MCF 10A (cell line): ENCODE data around the gene CACNA1C. TPM values are rescaled to one million over a fixed set of nuclear protein-coding genes. Genes with fewer than 3 reads are reported as not detected.

Experiments
- BruUV-seq: library from RNA; stranded (reverse); fragments of 400-500 nt; replicated peaks from 2 replicates; lab custom pipeline; 2021; lab: Mats Ljungman, UMichigan
- CTCF ChIA-PET: fragments of 300-600 bp; sonication (Branson Sonifier 250); formaldehyde crosslinking; extraction: SDS; loops from one replicate; lab custom pipeline; 2021; ENCODE audit warnings: antibody characterized with exemption, inconsistent platforms; lab: Yijun Ruan, JAX
- POLR2A ChIA-PET: fragments of 300-600, 350-650 bp; sonication (Branson Sonifier 250); formaldehyde crosslinking; extraction: SDS; loops from one replicate; lab custom pipeline; 2020; ENCODE audit warnings: antibody characterized with exemption, inconsistent platforms; lab: Yijun Ruan, JAX
- DNase-seq: peaks from one replicate; pipeline ENCODE4 v3.0.0-alpha.2; 2018; ENCODE audit not compliant: unreplicated experiment
- H3K27ac Mint-ChIP-seq: one replicate; pipeline ENCODE4 v1.8.0; 2022; ENCODE audit warnings: mild to moderate bottlenecking, low read depth, mixed read lengths; ENCODE audit not compliant: unreplicated experiment
- H3K27me3 Mint-ChIP-seq: one replicate; pipeline ENCODE4 v1.8.0; 2022; ENCODE audit warnings: mixed read lengths; ENCODE audit not compliant: insufficient read depth, unreplicated experiment
- H3K36me3 Mint-ChIP-seq: one replicate; pipeline ENCODE4 v1.8.0; 2022; ENCODE audit warnings: mild to moderate bottlenecking, moderate library complexity, mixed read lengths; ENCODE audit not compliant: insufficient read depth, unreplicated experiment
- H3K4me1 Mint-ChIP-seq: one replicate; pipeline ENCODE4 v1.8.0; 2022; ENCODE audit warnings: mixed read lengths; ENCODE audit not compliant: insufficient read depth, unreplicated experiment
- H3K4me3 Mint-ChIP-seq: one replicate; pipeline ENCODE4 v1.8.0; 2022; ENCODE audit warnings: mild to moderate bottlenecking, moderate library complexity, mixed read lengths; ENCODE audit not compliant: unreplicated experiment
- H3K9me3 Mint-ChIP-seq: one replicate; pipeline ENCODE4 v1.8.0; 2022; ENCODE audit warnings: mixed read lengths; ENCODE audit not compliant: unreplicated experiment
- intact Hi-C: fragments of 100-400 bp; cut with micrococcal nuclease; formaldehyde crosslinking; loops from 2 replicates; pipeline ENCODE4 v1.14.1; 2022
- total RNA-seq: library from RNA; stranded (reverse); gene quantifications from 2 replicates; pipeline ENCODE4 v1.2.3, GENCODE V29; 2022
- TF ChIP-seq, protein P1 (sequence below): fragments of 200-600 bp; IDR thresholded peaks from one replicate; pipeline ENCODE4 v1.8.0; 2022; ENCODE audit warnings: antibody characterized with exemption, mild to moderate bottlenecking; ENCODE audit not compliant: unreplicated experiment

CACNA1C gene
- total RNA-seq, 1 experiment from 2014 or later: not detected

- no peaks in the 10 kb centered on the region for H3K27me3 Mint-ChIP-seq
- H3K36me3 Mint-ChIP-seq: no peaks in the 10 kb centered on the region
- H3K4me1 Mint-ChIP-seq: peaks cover 5% of the 10 kb centered on the region
- POLR2A ChIA-PET: interaction anchor here (0.6 kb wide), 1 partner anchor 605 kb away, joined by 3 read pairs; no protein-coding TSS in a partner anchor
- H3K4me3 Mint-ChIP-seq: no peak overlapping the region
- intact Hi-C loops: no loop called here
- TF ChIP-seq, protein P1, sequence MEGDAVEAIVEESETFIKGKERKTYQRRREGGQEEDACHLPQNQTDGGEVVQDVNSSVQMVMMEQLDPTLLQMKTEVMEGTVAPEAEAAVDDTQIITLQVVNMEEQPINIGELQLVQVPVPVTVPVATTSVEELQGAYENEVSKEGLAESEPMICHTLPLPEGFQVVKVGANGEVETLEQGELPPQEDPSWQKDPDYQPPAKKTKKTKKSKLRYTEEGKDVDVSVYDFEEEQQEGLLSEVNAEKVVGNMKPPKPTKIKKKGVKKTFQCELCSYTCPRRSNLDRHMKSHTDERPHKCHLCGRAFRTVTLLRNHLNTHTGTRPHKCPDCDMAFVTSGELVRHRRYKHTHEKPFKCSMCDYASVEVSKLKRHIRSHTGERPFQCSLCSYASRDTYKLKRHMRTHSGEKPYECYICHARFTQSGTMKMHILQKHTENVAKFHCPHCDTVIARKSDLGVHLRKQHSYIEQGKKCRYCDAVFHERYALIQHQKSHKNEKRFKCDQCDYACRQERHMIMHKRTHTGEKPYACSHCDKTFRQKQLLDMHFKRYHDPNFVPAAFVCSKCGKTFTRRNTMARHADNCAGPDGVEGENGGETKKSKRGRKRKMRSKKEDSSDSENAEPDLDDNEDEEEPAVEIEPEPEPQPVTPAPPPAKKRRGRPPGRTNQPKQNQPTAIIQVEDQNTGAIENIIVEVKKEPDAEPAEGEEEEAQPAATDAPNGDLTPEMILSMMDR: no peak
- H3K9me3 Mint-ChIP-seq: no peaks in the 10 kb centered on the region
- no peak overlapping the region for H3K27ac Mint-ChIP-seq
- DNase-seq: no peak
- BruUV-seq: no TSS peak
- CTCF ChIA-PET: no interaction called here
These were observed 138.9 kb downstream of the CACNA1C start for GRCh38 chr12:2191534-2192153.

DNA sequence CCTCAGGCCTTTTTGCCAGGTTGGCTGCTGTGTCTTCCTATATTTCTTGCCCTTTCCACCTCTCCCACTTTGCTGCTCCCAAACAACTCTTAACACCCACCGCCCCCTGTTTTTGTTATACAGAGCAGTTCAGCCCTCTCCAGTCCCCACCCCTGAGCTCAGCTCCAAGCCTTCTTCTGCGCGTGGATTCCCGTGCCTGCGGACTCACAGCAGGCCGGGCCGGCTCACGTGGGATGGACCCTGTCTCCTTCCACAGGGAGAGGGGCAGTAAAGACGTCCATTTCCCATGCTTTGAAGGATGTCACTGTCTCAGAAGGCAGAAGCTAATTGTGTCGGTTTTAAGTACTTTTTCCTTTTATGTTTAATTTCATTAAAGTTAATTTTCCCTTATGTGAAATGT lies 139.4 kb downstream of the CACNA1C start:
- DNase-seq: no peak
- no peaks in the 10 kb centered on the region for H3K27me3 Mint-ChIP-seq
- no peak overlapping the region for H3K4me3 Mint-ChIP-seq
- no peak overlapping the region for H3K27ac Mint-ChIP-seq
- H3K9me3 Mint-ChIP-seq: no peaks in the 10 kb centered on the region
- TF ChIP-seq, protein P1: no peak
- peaks cover 5% of the 10 kb centered on the region for H3K4me1 Mint-ChIP-seq
- ChIA-PET POLR2A (interaction anchor here (0.6 kb wide), 1 partner anchor 604 kb away, joined by 3 read pairs; no protein-coding TSS in a partner anchor), CTCF (no interaction called here)
- no TSS peak for BruUV-seq
- intact Hi-C loops: no loop called here
- no peaks in the 10 kb centered on the region for H3K36me3 Mint-ChIP-seq

GRCh38 chr12:2194060-2194459 lies 141.3 kb downstream of the CACNA1C start:
- no peak for DNase-seq
- peaks cover 9% of the 10 kb centered on the region for H3K4me1 Mint-ChIP-seq
- intact Hi-C loops: no loop called here
- no peak overlapping the region for H3K27ac Mint-ChIP-seq
- H3K4me3 Mint-ChIP-seq: no peak overlapping the region
- BruUV-seq: no TSS peak
- H3K9me3 Mint-ChIP-seq: no peaks in the 10 kb centered on the region
- TF ChIP-seq, protein P1: no peak
- ChIA-PET CTCF (interaction anchor here (0.9 kb wide), 1 partner anchor 39 kb away, joined by 3 read pairs; no protein-coding TSS in a partner anchor), POLR2A (no interaction called here)
- no peaks in the 10 kb centered on the region for H3K36me3 Mint-ChIP-seq
- H3K27me3 Mint-ChIP-seq: no peaks in the 10 kb centered on the region

- intact Hi-C loops: no loop called here
- H3K27ac Mint-ChIP-seq: no peak overlapping the region
- H3K9me3 Mint-ChIP-seq: no peaks in the 10 kb centered on the region
These were observed 141.8 kb downstream of the CACNA1C start for GRCh38 chr12:2194571-2194970.

More at GRCh38 chr12:2194571-2194970, 141.8 kb downstream of the CACNA1C start:
- ChIA-PET POLR2A (no interaction called here), CTCF (interaction anchor here (0.9 kb wide), 1 partner anchor 38 kb away, joined by 3 read pairs; no protein-coding TSS in a partner anchor)
- H3K36me3 Mint-ChIP-seq: no peaks in the 10 kb centered on the region
- TF ChIP-seq, protein P1: no peak
- no peaks in the 10 kb centered on the region for H3K27me3 Mint-ChIP-seq
- BruUV-seq: no TSS peak
- H3K4me1 Mint-ChIP-seq: peaks cover 6% of the 10 kb centered on the region
- H3K4me3 Mint-ChIP-seq: no peak overlapping the region
- DNase-seq: no peak
